GM18867 (cell line): ENCODE measurements around the gene KRT6A.

Experiments
- ATAC-seq: cut with Tn5 transposase; IDR thresholded peaks from one replicate; pipeline ENCODE4 v1.9.1; 2021; ENCODE audit warnings: mild to moderate bottlenecking, moderate library complexity; ENCODE audit not compliant: unreplicated experiment

Gene KRT6A

DNA sequence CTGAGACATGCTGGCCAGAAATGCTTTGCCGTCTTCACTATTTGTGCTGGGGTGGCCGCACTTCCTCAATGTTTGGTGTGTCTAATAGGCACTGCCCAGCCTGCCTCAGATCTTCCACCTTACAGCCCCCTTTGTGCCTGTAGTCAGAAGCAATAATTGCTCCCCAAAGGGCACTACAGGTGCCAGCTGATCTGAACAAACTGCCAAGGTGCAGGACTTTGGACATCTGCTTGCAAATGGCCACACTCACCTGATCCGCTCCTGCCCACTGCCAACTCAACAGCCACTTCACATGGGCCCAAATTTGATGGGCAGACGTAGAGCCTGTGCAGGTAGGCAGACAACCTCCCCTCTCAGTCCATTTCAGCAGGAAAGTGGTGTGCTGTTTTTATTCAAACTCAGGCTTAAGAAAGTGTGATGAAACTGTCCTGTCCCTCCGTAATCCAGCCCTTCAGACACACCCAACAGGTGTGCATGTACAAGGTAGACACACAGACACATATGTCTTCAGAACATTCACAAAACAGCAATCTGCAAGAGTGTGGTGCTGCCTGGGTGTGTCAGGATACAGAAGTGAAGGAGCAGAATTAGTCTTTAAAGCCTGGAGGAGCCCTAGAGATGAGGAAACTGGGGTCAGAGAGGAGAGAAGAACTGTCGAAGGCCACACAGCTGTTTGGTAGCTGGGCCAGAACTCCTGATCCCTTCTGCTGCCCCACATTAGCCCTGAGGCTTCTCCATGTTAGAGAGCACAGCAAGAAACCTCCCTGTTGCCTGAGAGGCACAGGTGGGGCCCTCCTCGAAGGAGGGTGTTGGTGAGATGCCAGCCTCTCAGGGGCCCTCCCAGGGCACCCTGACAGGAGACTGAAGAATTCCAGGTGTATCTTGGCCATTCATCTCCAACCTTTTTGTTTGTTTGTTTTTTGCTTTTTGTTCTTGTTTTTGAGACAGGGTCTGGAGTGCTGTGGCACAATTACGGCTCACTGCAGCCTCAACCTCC lies 54.5 kb downstream of the KRT6A start:
- ATAC-seq: no peak

DNA sequence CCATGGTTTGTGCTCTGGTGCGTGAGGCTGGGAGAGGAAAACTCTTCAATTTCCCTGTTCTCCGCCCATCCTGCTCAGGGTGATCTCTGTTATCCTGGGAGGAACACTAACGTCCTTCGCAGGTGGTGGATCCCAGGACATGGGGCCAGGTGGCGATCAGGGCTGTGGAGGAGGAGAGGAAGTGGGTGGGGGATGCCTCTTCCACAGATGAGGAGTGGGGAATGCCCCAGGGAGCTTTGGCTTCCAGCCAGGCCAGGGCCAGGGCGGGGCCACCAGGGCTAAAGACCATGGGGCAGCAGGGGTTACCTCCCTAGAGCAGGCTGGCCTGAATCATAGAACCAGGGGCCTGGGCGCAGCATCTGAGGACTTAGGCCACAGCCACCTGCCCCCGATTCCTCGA lies 55.5 kb downstream of the KRT6A start:
- ATAC-seq: no peak
